NOMO-1 (cell line): ENCODE measurements around the gene PRR33.
A peak's percentile ranks its signal among the peaks of the same experiment; 100 is the strongest.

Experiments used
- DNase-seq, 2 experiments: peaks; one replicate each; lab custom pipeline; 2025; ENCODE audit not compliant: unreplicated experiment in 2 of 2; lab: John Stamatoyannopoulos, UW

PRR33 gene

GRCh38 chr11:1852877-1853276 is 38.8 kb downstream of the PRR33 start, which contains the start of gene LSP1:
LSP1 (plus strand) TSS chr11:1853084; CDS start chr11:1853145, 61 bp downstream.
- DNase-seq = peak; percentile 83 to 89

- no peak for DNase-seq
Measured at GRCh38 chr11:1852271-1852876, 39.3 kb downstream of the PRR33 start.

DNA sequence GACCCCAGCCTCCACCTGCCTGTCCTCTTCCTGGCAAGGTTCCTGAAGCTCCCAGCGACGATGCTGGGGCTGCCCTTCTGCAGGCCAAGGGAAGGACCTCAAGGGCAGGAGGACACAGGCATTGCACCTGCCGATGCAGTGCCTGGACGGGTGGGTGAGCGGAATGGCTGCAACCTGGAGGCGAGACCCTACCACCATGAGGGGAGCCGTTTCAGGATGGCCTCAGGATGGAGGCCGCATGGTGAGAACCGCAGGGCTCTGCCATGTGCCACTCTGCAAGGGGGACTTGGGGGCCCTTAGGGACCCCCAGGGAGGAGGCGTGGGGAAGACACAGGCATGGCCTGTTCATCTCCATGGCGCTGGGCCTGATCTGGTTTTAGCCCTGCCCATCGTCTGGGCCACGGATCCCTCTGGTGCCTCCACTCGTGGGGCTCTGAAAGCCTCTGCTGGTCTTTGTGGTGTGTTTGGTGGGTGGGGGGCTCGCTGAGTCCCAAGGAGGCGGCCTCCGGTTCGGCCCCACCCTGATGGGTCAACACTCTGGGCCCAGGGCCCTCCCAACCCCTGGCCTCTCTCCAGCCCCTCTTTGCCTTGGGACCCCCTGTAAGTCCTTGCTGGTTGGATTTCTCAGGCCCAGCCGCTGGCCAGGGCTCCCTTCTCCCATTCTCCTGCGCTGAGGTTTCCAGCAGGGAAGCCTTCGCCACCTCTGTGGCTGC is 40.1 kb downstream of the PRR33 start:
- no peak for DNase-seq

GRCh38 chr11:1848640-1849430 is 42.9 kb downstream of the PRR33 start:
- no peak for DNase-seq

- no peak for DNase-seq
Measured at GRCh38 chr11:1847926-1848639, 43.6 kb downstream of the PRR33 start.

DNA sequence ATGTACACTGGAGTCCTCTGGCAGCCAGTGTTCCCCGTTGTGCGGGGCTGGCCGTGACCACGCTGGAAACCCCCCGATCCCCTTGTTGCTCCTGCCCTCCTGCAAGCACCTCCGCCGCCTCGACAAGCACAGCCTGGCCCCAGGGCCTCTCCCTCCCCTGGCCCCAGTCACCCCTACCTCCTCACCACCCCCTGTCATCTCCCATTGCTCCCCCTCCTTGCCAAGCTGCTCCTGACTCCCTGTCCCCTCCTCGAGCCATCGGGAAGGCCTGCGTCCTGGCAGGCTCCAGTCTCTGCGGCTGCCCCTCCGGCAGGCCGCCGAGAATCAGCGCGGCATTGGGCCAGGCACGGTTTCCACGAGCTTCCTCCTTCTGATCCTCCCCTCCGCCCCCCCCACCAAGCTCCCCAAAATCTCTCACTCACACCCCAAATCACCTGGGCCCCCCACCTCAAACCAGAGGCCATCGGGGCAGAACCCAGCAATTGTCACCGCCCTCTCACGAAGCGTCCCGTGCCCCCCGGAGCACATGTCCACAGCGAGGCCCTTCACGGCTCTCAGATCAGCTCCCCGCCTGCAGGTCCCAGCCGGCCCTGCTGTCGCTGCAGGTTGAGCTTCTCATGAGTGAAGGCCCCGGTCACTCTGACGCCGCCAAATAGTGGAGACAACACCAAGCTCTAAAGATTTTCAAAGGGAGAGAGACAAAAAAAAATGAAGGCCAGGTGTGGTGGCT is 44.5 kb downstream of the PRR33 start:
- no peak for DNase-seq

- no peak for DNase-seq
Measured at GRCh38 chr11:1846453-1846932, 45.2 kb downstream of the PRR33 start.

- DNase-seq = no peak
Measured at GRCh38 chr11:1845561-1846452, 45.9 kb downstream of the PRR33 start.

GRCh38 chr11:1845095-1845429 is 46.6 kb downstream of the PRR33 start:
- no peak for DNase-seq

- DNase-seq = peak in 1 of 2 experiments; percentile 25
Measured at GRCh38 chr11:1844221-1845094, 47.2 kb downstream of the PRR33 start.

DNA sequence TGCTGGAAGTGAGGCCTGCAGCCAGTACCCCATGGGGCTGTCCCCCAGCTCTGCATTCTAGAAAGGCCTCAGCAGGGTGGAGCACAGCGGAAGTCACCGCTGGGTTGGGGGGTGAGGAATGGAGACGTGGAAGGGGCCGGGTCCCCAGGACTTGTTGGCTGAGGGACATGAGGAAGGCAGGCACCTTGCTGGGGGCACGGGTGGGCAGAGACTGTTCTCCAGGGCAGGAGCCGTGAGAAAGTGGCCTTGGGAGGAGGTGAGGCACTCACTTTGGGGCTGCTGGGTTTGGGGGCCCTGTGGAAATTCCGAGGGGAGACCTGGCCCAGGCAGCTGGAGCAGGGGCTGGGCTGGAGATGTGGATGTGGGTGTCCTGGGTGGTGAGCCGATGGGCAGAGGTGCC is 47.9 kb downstream of the PRR33 start:
- no peak for DNase-seq

- DNase-seq = no peak
Measured at GRCh38 chr11:1843098-1843473, 48.6 kb downstream of the PRR33 start.

GRCh38 chr11:1842149-1843097 is 49.3 kb downstream of the PRR33 start:
- DNase-seq = no peak

DNA sequence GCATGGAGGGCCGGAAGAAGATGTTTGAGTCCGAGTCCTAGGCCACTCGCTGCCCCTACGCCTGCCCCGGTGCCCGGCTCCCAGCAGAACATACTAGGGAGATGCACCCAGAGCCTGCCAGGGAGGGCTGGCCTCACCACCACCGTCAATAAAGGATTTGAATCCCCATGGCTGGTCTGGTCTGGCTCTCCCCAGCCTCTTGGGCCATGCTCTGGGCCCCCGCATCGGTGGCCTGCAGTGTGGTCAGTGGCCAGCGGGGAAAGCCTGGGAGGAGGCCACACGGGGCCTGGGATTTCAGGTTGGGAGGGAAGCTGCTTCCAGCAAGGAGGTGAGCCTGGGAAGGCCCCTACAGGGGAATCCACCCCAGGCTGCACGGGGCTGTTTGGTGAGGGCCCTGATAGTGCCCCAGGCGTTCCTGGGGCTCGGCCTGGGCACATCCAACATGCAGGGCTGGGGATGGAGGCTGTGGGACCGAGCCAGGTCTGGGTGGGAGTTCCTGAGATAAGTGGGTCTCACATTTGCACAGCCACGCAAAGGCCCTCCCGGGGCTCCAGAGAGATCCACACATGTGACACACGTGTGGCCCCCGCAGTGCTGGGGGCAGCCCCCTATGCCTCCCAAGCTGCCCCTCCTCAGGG is 50.1 kb downstream of the PRR33 start:
- no peak for DNase-seq

DNA sequence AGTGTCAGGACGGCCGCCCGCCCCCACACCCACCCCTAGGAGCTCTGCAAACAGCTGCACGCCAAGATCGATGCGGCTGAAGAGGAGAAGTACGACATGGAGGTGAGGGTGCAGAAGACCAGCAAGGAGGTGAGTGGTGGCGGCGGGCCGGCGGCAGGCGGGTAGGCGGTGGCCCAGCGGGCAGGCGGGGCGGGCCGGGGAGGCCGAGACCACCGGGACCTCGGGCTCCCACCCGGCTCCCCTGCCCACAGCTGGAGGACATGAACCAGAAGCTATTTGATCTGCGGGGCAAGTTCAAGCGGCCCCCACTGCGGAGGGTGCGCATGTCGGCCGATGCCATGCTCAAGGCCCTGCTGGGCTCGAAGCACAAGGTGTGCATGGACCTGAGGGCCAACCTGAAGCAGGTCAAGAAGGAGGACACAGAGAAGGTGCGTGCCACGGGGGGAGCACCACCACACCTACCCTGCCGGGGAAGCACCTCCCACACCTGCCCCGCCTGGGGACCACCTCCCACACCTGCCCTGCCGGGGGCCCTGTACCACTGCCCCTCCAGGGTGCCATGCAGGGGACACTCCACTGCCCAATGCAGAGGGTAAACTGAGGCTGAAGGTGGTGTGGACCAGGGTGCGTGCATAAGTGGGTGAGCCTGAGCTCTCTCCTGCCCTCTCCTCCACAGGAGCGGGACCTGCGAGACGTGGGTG is 50.8 kb downstream of the PRR33 start:
- no peak for DNase-seq
